Body of pancreas (tissue), 4 donors: ENCODE results near the gene DCANP1. TPM values are rescaled to one million over a fixed set of nuclear protein-coding genes. Genes with fewer than 3 reads are reported as not detected.

ENCODE experiments used
- ATAC-seq: fragments of 150-250 bp; one replicate; pipeline ENCODE4 v1.9.1; 2016
- DNase-seq, 4 donors: peaks; one replicate each; pipeline ENCODE4 v3.0.0-alpha.2; 2019
- H3K27ac ChIP-seq, 4 donors: fragments of 200-600 bp; sonication (generic); 1 replicate in 3 of 4; 2 replicates in 1 of 4; pipeline versions ENCODE4 v1.5.1 to v1.6.1; 2016 to 2019; ENCODE audit warnings: mild to moderate bottlenecking in 1 of 4, mixed read lengths in 1 of 4, moderate library complexity in 1 of 4
- H3K27me3 ChIP-seq, 2 donors: fragments of 200-600 bp; sonication (generic); one replicate each; pipeline ENCODE4 v1.6.0; 2016; ENCODE audit warnings: mild to moderate bottlenecking in 1 of 2
- H3K36me3 ChIP-seq, 2 donors: fragments of 200-600 bp; sonication (generic); replicated peaks in 1 of 2; 2 replicates each; pipeline ENCODE4 v1.5.1; 2016; ENCODE audit warnings: low read depth in 2 of 2; ENCODE audit not compliant: insufficient read depth in 1 of 2
- H3K4me1 ChIP-seq: fragments of 200-600 bp; sonication (generic); one replicate; pipeline ENCODE4 v1.6.0; 2016
- H3K4me3 ChIP-seq, 2 donors: fragments of 200-600 bp; sonication (generic); 1 replicate in 1 of 2; 2 replicates in 1 of 2; pipeline ENCODE4 v1.5.1; 2016 to 2019
- H3K9me3 ChIP-seq, 3 donors: fragments of 200-600 bp; sonication (generic); 1 replicate in 2 of 3; 2 replicates in 1 of 3; pipeline ENCODE4 v1.5.1; 2016
- CTCF ChIP-seq, 7 experiments: fragments of 450-650 bp in 4 of 7; fragments of 200-600 bp in 3 of 7; sonication (generic) in 3 of 7; IDR thresholded peaks; one replicate each; pipeline ENCODE4 v1.5.1; 2016 to 2019; ENCODE audit warnings: antibody characterized with exemption in 7 of 7
- POLR2A ChIP-seq, 3 donors: fragments of 450-650 bp; IDR thresholded peaks; one replicate each; pipeline ENCODE4 v1.6.1; 2016; ENCODE audit warnings: antibody characterized with exemption in 3 of 3, mild to moderate bottlenecking in 2 of 3
- WGBS, 2 donors: methylation state at CpG; one replicate each; pipeline ENCODE4 v1.1.5; 2017; 5-methylcytosine and 5-hydroxymethylcytosine counted together
- intact Hi-C: fragments of 100-400 bp; cut with DNase I; formaldehyde crosslinking; loops from one replicate; pipeline ENCODE4 v1.15.1; 2023
- total RNA-seq, 2 donors: library from RNA; depleted of rRNA; stranded (reverse); fragments of >200 nt; gene quantifications; one replicate each; pipeline ENCODE4 v1.1.0, GENCODE V29; 2016

DCANP1 gene
- total RNA-seq, 2 donors from 2014 or later, result under 0.01 TPM; not detected in 1

- Histone ChIP-seq H3K36me3 (no peaks in the 10 kb centered on the region), H3K27me3 (no peaks in the 10 kb centered on the region), H3K27ac (no peak overlapping the region), H3K4me1 (no peaks in the 10 kb centered on the region), H3K4me3 (no peak overlapping the region), H3K9me3 (no peaks in the 10 kb centered on the region)
- intact Hi-C loops, result no loop called here
- no peak for ATAC-seq
- DNase-seq, result no peak
- WGBS, 2 donors, result 89 to 98% methylated on average over 4 of the region's 4 CpGs
- TF ChIP-seq CTCF (IDR thresholded peaks at IDR 0.05) (no peak), POLR2A (IDR thresholded peaks at IDR 0.05) (no peak)
Observed at GRCh38 chr5:135458356-135458755, 11.2 kb upstream of the DCANP1 start.

- TF ChIP-seq POLR2A (IDR thresholded peaks at IDR 0.05), result no peak
- TF ChIP-seq CTCF (IDR thresholded peaks at IDR 0.05), result peak; percentile 45 to 66 (median 53)
- Histone ChIP-seq H3K4me3 (no peak overlapping the region), H3K4me1 (no peaks in the 10 kb centered on the region), H3K9me3 (no peaks in the 10 kb centered on the region), H3K36me3 (no peaks in the 10 kb centered on the region), H3K27ac (no peak overlapping the region), H3K27me3 (no peaks in the 10 kb centered on the region)
- DNase-seq (peak; percentile 53 to 71 (median 59)), ATAC-seq (peak; percentile 66)
- WGBS, 2 donors, result 38 to 41% methylated on average over 8 to 9 of the region's 9 CpGs
- intact Hi-C loops, result no loop called here
Observed at GRCh38 chr5:135457424-135458071, 10.4 kb upstream of the DCANP1 start.

GRCh38 chr5:135456238-135457099, 9.3 kb upstream of the DCANP1 start:
- TF ChIP-seq CTCF (IDR thresholded peaks at IDR 0.05) (no peak), POLR2A (IDR thresholded peaks at IDR 0.05) (no peak)
- Histone ChIP-seq H3K36me3 (no peaks in the 10 kb centered on the region), H3K27me3 (no peaks in the 10 kb centered on the region), H3K4me3 (no peak overlapping the region), H3K4me1 (no peaks in the 10 kb centered on the region), H3K9me3 (no peaks in the 10 kb centered on the region), H3K27ac (no peak overlapping the region)
- peak in 2 of 4 donors; percentile 26 to 78 for DNase-seq
- peak; percentile 33 for ATAC-seq
- 64 to 65% methylated on average over 12 of the region's 12 CpGs for WGBS, 2 donors
- intact Hi-C loops, result no loop called here

- H3K36me3 ChIP-seq, result no peaks in the 10 kb centered on the region
- WGBS, 2 donors, result 80 to 88% methylated on average over 1 to 4 of the region's 4 CpGs
- H3K9me3 ChIP-seq, result no peaks in the 10 kb centered on the region
- H3K27me3 ChIP-seq, result no peaks in the 10 kb centered on the region
- no peaks in the 10 kb centered on the region for H3K4me1 ChIP-seq
- intact Hi-C loops, result no loop called here
- TF ChIP-seq CTCF (IDR thresholded peaks at IDR 0.05) (no peak), POLR2A (IDR thresholded peaks at IDR 0.05) (no peak)
- H3K4me3 ChIP-seq, result no peak overlapping the region
- ATAC-seq (no peak), DNase-seq (no peak)
- H3K27ac ChIP-seq, result no peak overlapping the region
Observed at GRCh38 chr5:135455876-135456237, 8.7 kb upstream of the DCANP1 start.
